GM19397 (cell line): ENCODE results near the gene ST8SIA3.

ENCODE experiments used
- ATAC-seq: cut with Tn5 transposase; IDR thresholded peaks from one replicate; pipeline ENCODE4 v1.9.1; 2021; ENCODE audit warnings: mild to moderate bottlenecking, moderate library complexity; ENCODE audit not compliant: unreplicated experiment

Gene ST8SIA3

GRCh38 chr18:57352271-57352701, at the start of gene ST8SIA3:
Gene ST8SIA3 (plus strand): TSS chr18:57352557. CDS start chr18:57352847, 290 bp downstream.
- no peak for ATAC-seq

GRCh38 chr18:57311472-57311871, 40.9 kb upstream of the ST8SIA3 start:
- ATAC-seq, result no peak

GRCh38 chr18:57312346-57313144, 39.8 kb upstream of the ST8SIA3 start:
- ATAC-seq, result no peak

GRCh38 chr18:57320603-57321002, 31.8 kb upstream of the ST8SIA3 start:
- ATAC-seq, result no peak

- no peak for ATAC-seq
Observed at GRCh38 chr18:57325491-57326166, 26.7 kb upstream of the ST8SIA3 start.

- ATAC-seq, result no peak
Observed at GRCh38 chr18:57326718-57327323, 25.5 kb upstream of the ST8SIA3 start.

- no peak for ATAC-seq
Observed at GRCh38 chr18:57328665-57329064, 23.7 kb upstream of the ST8SIA3 start.

GRCh38 chr18:57329856-57330255, 22.5 kb upstream of the ST8SIA3 start:
- ATAC-seq, result no peak

- no peak for ATAC-seq
Observed at GRCh38 chr18:57331718-57332117, 20.6 kb upstream of the ST8SIA3 start.

- ATAC-seq, result no peak
Observed at GRCh38 chr18:57333940-57334339, 18.4 kb upstream of the ST8SIA3 start.

GRCh38 chr18:57334383-57334782, 18.0 kb upstream of the ST8SIA3 start:
- no peak for ATAC-seq

GRCh38 chr18:57336343-57336742, 16.0 kb upstream of the ST8SIA3 start:
- ATAC-seq, result no peak

- ATAC-seq, result no peak
Observed at GRCh38 chr18:57337890-57338289, 14.5 kb upstream of the ST8SIA3 start.

- no peak for ATAC-seq
Observed at GRCh38 chr18:57343833-57344232, 8.5 kb upstream of the ST8SIA3 start.

- no peak for ATAC-seq
Observed at GRCh38 chr18:57346876-57347275, 5.5 kb upstream of the ST8SIA3 start.

GRCh38 chr18:57347784-57348183, 4.6 kb upstream of the ST8SIA3 start:
- ATAC-seq, result no peak

- no peak for ATAC-seq
Observed at GRCh38 chr18:57352761-57353136, 392 bp downstream of the ST8SIA3 start.

- no peak for ATAC-seq
Observed at GRCh38 chr18:57353137-57353939, 981 bp downstream of the ST8SIA3 start.

- ATAC-seq, result no peak
Observed at GRCh38 chr18:57353940-57354461, 1.6 kb downstream of the ST8SIA3 start.

GRCh38 chr18:57359433-57359832, 7.1 kb downstream of the ST8SIA3 start:
- no peak for ATAC-seq

GRCh38 chr18:57362714-57363113, 10.4 kb downstream of the ST8SIA3 start:
- ATAC-seq, result no peak
